Neural progenitor cell (in vitro differentiated cells): ENCODE measurements around the gene MSRB2. TPM values are rescaled to one million over a fixed set of nuclear protein-coding genes. Genes with fewer than 3 reads are reported as not detected.

Experiments
- DNase-seq: peaks from one replicate; pipeline ENCODE4 v3.0.0-alpha.2; 2016; ENCODE audit warnings: low spot score
- H2AFZ ChIP-seq: fragments of 200-600 bp; sonication (generic); replicated peaks from 2 replicates; pipeline ENCODE4 v1.6.1; 2016; ENCODE audit warnings: antibody characterized with exemption
- H3F3A ChIP-seq: fragments of 200-600 bp; sonication (generic); 2 replicates; pipeline ENCODE4 v1.6.1; 2016; ENCODE audit warnings: antibody characterized with exemption, low read depth
- H3K27ac ChIP-seq: fragments of 200-600 bp; sonication (generic); 2 replicates; pipeline ENCODE4 v1.5.1; 2016; ENCODE audit warnings: mild to moderate bottlenecking
- H3K27me3 ChIP-seq: fragments of 200-600 bp; sonication (generic); 2 replicates; pipeline ENCODE4 v1.6.1; 2016; ENCODE audit warnings: mild to moderate bottlenecking, moderate library complexity
- H3K36me3 ChIP-seq: fragments of 200-600 bp; sonication (generic); 2 replicates; pipeline ENCODE4 v1.5.1; 2016
- H3K4me1 ChIP-seq: fragments of 200-600 bp; sonication (generic); 2 replicates; pipeline ENCODE4 v1.6.1; 2016; ENCODE audit warnings: mixed run types
- H3K4me2 ChIP-seq: fragments of 200-600 bp; sonication (generic); 2 replicates; pipeline ENCODE4 v1.6.1; 2016
- H3K4me3 ChIP-seq: fragments of 200-600 bp; sonication (generic); 2 replicates; pipeline ENCODE4 v1.5.1; 2016
- H3K79me2 ChIP-seq: fragments of 200-600 bp; sonication (generic); 2 replicates; pipeline ENCODE4 v1.6.1; 2016; ENCODE audit warnings: low read depth
- H3K9ac ChIP-seq: fragments of 200-600 bp; sonication (generic); 2 replicates; pipeline ENCODE4 v1.6.1; 2016
- H3K9me3 ChIP-seq: fragments of 200-600 bp; sonication (generic); 2 replicates; pipeline ENCODE4 v1.5.1; 2016; ENCODE audit warnings: low read depth
- H4K20me1 ChIP-seq: fragments of 200-600 bp; sonication (generic); 2 replicates; pipeline ENCODE4 v1.6.1; 2016; ENCODE audit warnings: low read depth
- H3K27ac Mint-ChIP-seq: 3 replicates; pipeline ENCODE4 v1.8.0; 2021; ENCODE audit warnings: mixed read lengths
- H3K27me3 Mint-ChIP-seq: 2 replicates; pipeline ENCODE4 v1.8.0; 2022; ENCODE audit warnings: low read depth, mild to moderate bottlenecking, inconsistent platforms, moderate library complexity, mixed read lengths; ENCODE audit not compliant: insufficient read depth
- H3K36me3 Mint-ChIP-seq: 3 replicates; pipeline ENCODE4 v1.8.0; 2021; ENCODE audit warnings: mixed read lengths
- H3K4me1 Mint-ChIP-seq: 3 replicates; pipeline ENCODE4 v1.8.0; 2021; ENCODE audit warnings: mixed read lengths
- H3K4me3 Mint-ChIP-seq: 3 replicates; pipeline ENCODE4 v1.8.0; 2021; ENCODE audit warnings: mild to moderate bottlenecking, moderate library complexity, mixed read lengths
- H3K9me3 Mint-ChIP-seq: 3 replicates; pipeline ENCODE4 v1.8.0; 2020; ENCODE audit warnings: mixed read lengths
- EZH2 ChIP-seq: fragments of 200-600 bp; sonication (generic); IDR thresholded peaks from 2 replicates; pipeline ENCODE4 v1.6.1; 2017; ENCODE audit warnings: antibody characterized with exemption, mild to moderate bottlenecking, moderate library complexity
- EZH2phosphoT487 ChIP-seq: fragments of 200-600 bp; sonication (generic); IDR thresholded peaks from 2 replicates; pipeline ENCODE4 v1.6.1; 2017; ENCODE audit warnings: antibody characterized with exemption
- total RNA-seq: library from RNA; depleted of rRNA; stranded (reverse); fragments of >200 nt; gene quantifications from 2 replicates; pipeline ENCODE4 v1.2.3, GENCODE V29; 2015; ENCODE audit warnings: low replicate concordance
- TF ChIP-seq, protein P1 (sequence below): fragments of 200-600 bp; sonication (generic); IDR thresholded peaks from 2 replicates; pipeline ENCODE4 v1.5.1; 2017; ENCODE audit warnings: antibody characterized with exemption, mild to moderate bottlenecking

MSRB2 gene
- total RNA-seq, 1 donor from 2014 or later, result 15.2 TPM

DNA sequence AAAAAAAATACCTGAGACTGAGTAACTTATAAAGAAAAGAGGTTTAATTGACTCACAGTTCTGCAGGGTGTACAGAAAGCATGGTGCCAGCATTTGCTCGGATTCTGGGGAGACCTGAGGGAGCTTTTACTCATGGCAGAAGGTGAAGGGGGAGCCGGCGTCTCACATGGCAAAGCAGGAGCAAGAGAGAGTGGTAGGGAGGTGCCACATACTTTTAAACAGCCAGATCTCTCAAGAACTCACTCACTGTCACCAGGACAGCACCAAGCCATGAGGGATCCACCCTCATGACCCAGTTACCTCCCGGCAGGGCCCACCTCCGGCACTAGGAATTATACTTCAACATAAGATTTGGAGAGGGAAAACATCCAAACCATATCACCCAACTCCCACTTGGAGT lies 25.8 kb downstream of the MSRB2 start:
- Histone ChIP-seq H4K20me1 (no peaks in the 10 kb centered on the region), H3K9me3 (no peaks in the 10 kb centered on the region), H3K27ac (no peak overlapping the region), H3K27me3 (no peaks in the 10 kb centered on the region), H3K79me2 (no peaks in the 10 kb centered on the region), H3K4me2 (no peak overlapping the region), H2AFZ (no peak overlapping the region), H3K4me1 (no peaks in the 10 kb centered on the region), H3K36me3 (no peaks in the 10 kb centered on the region), H3F3A (no peaks in the 10 kb centered on the region), H3K9ac (no peak overlapping the region), H3K4me3 (no peak overlapping the region)
- no peak for DNase-seq
- Mint-ChIP-seq H3K27me3 (no peaks in the 10 kb centered on the region), H3K4me1 (peaks cover 3% of the 10 kb centered on the region), H3K36me3 (peaks cover 35% of the 10 kb centered on the region), H3K9me3 (peaks cover 7% of the 10 kb centered on the region), H3K27ac (no peak overlapping the region), H3K4me3 (no peak overlapping the region)
- TF ChIP-seq EZH2phosphoT487 (no peak), EZH2 (no peak)
- TF ChIP-seq, protein P1, sequence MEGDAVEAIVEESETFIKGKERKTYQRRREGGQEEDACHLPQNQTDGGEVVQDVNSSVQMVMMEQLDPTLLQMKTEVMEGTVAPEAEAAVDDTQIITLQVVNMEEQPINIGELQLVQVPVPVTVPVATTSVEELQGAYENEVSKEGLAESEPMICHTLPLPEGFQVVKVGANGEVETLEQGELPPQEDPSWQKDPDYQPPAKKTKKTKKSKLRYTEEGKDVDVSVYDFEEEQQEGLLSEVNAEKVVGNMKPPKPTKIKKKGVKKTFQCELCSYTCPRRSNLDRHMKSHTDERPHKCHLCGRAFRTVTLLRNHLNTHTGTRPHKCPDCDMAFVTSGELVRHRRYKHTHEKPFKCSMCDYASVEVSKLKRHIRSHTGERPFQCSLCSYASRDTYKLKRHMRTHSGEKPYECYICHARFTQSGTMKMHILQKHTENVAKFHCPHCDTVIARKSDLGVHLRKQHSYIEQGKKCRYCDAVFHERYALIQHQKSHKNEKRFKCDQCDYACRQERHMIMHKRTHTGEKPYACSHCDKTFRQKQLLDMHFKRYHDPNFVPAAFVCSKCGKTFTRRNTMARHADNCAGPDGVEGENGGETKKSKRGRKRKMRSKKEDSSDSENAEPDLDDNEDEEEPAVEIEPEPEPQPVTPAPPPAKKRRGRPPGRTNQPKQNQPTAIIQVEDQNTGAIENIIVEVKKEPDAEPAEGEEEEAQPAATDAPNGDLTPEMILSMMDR, result no peak

- Histone ChIP-seq H4K20me1 (no peaks in the 10 kb centered on the region), H3F3A (no peaks in the 10 kb centered on the region), H3K27me3 (no peaks in the 10 kb centered on the region), H3K4me1 (no peaks in the 10 kb centered on the region), H3K9me3 (no peaks in the 10 kb centered on the region), H3K4me2 (no peak overlapping the region), H3K79me2 (no peaks in the 10 kb centered on the region), H3K36me3 (no peaks in the 10 kb centered on the region), H3K27ac (no peak overlapping the region), H2AFZ (no peak overlapping the region), H3K9ac (no peak overlapping the region), H3K4me3 (no peak overlapping the region)
- Mint-ChIP-seq H3K9me3 (peaks cover 14% of the 10 kb centered on the region), H3K36me3 (peaks cover 2% of the 10 kb centered on the region), H3K4me1 (no peaks in the 10 kb centered on the region), H3K27ac (no peak overlapping the region), H3K4me3 (no peak overlapping the region), H3K27me3 (no peaks in the 10 kb centered on the region)
- no peak for DNase-seq
- TF ChIP-seq, protein P1, result no peak
- TF ChIP-seq EZH2phosphoT487, result no peak
- TF ChIP-seq EZH2, result no peak
These were observed 41.1 kb downstream of the MSRB2 start for GRCh38 chr10:23136462-23136861.

DNA sequence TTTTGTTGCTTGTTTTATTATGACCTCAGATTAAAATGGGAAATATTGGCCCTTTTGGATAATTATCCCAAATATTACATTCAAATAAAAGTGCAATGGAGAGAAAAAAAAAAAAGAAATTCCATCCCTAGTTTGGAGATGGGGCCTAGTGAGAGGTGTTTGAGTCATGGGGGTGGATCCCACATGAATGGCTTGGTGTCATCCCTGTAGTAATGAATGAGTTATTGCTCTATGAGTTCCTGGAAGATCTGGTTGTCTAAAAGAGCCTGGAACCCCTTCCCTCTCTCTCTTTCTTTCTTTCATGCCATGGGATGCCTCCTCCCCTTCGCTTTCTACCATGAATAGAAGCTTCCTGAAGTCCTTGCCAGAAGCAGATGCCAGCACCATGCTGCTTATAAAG lies 44.3 kb downstream of the MSRB2 start:
- Mint-ChIP-seq H3K27me3 (no peaks in the 10 kb centered on the region), H3K4me1 (no peaks in the 10 kb centered on the region), H3K9me3 (peaks cover 10% of the 10 kb centered on the region), H3K27ac (no peak overlapping the region), H3K4me3 (no peak overlapping the region), H3K36me3 (peaks cover 2% of the 10 kb centered on the region)
- H3K27ac ChIP-seq, result no peak overlapping the region
- TF ChIP-seq EZH2phosphoT487, result no peak
- no peak for TF ChIP-seq EZH2
- TF ChIP-seq, protein P1, result no peak
- no peaks in the 10 kb centered on the region for H4K20me1 ChIP-seq
- H3K9ac ChIP-seq, result no peak overlapping the region
- no peak overlapping the region for H2AFZ ChIP-seq
- no peaks in the 10 kb centered on the region for H3K9me3 ChIP-seq
- no peak for DNase-seq
- no peaks in the 10 kb centered on the region for H3K4me1 ChIP-seq
- no peak overlapping the region for H3K4me3 ChIP-seq
- H3F3A ChIP-seq, result no peaks in the 10 kb centered on the region
- no peaks in the 10 kb centered on the region for H3K79me2 ChIP-seq
- H3K27me3 ChIP-seq, result no peaks in the 10 kb centered on the region
- no peak overlapping the region for H3K4me2 ChIP-seq
- no peaks in the 10 kb centered on the region for H3K36me3 ChIP-seq

GRCh38 chr10:23141995-23142394 lies 46.6 kb downstream of the MSRB2 start:
- Histone ChIP-seq H3K4me2 (no peak overlapping the region), H3K27me3 (no peaks in the 10 kb centered on the region), H2AFZ (no peak overlapping the region), H4K20me1 (no peaks in the 10 kb centered on the region), H3K4me1 (no peaks in the 10 kb centered on the region), H3F3A (no peaks in the 10 kb centered on the region), H3K9me3 (no peaks in the 10 kb centered on the region), H3K27ac (no peak overlapping the region), H3K9ac (no peak overlapping the region), H3K4me3 (no peak overlapping the region), H3K79me2 (no peaks in the 10 kb centered on the region), H3K36me3 (no peaks in the 10 kb centered on the region)
- Mint-ChIP-seq H3K27ac (no peak overlapping the region), H3K27me3 (no peaks in the 10 kb centered on the region), H3K9me3 (peaks cover 7% of the 10 kb centered on the region), H3K4me3 (no peak overlapping the region), H3K36me3 (no peaks in the 10 kb centered on the region), H3K4me1 (no peaks in the 10 kb centered on the region)
- no peak for TF ChIP-seq EZH2phosphoT487
- TF ChIP-seq, protein P1, result no peak
- no peak for TF ChIP-seq EZH2
- DNase-seq, result no peak
